Memory B cell (primary cell): ENCODE data around the gene ZNF516.

Experiments used
- ATAC-seq: fragments of 150-1000 bp; cut with Tn5 transposase; 2 replicates; pipeline ENCODE4 v1.10.0; 2021; ENCODE audit warnings: low read depth, mild to moderate bottlenecking, moderate library complexity
- DNase-seq, 2 donors: peaks; one replicate each; pipeline ENCODE4 v3.0.0; 2022; ENCODE audit warnings: low spot score in 2 of 2
- H3K27ac Mint-ChIP-seq: one replicate; pipeline ENCODE4 v1.8.0; 2022; ENCODE audit warnings: mild to moderate bottlenecking, moderate library complexity, mixed read lengths
- H3K27me3 Mint-ChIP-seq: one replicate; pipeline ENCODE4 v1.8.0; 2022; ENCODE audit warnings: mixed read lengths
- H3K36me3 Mint-ChIP-seq: one replicate; pipeline ENCODE4 v1.8.0; 2022; ENCODE audit warnings: mild to moderate bottlenecking, mixed read lengths
- H3K4me1 Mint-ChIP-seq: one replicate; pipeline ENCODE4 v1.8.0; 2022; ENCODE audit warnings: mixed read lengths
- H3K4me3 Mint-ChIP-seq: one replicate; pipeline ENCODE4 v1.8.0; 2022; ENCODE audit warnings: mild to moderate bottlenecking, moderate library complexity, mixed read lengths
- H3K9me3 Mint-ChIP-seq: one replicate; pipeline ENCODE4 v1.8.0; 2022; ENCODE audit warnings: mixed read lengths

ZNF516 gene

DNA sequence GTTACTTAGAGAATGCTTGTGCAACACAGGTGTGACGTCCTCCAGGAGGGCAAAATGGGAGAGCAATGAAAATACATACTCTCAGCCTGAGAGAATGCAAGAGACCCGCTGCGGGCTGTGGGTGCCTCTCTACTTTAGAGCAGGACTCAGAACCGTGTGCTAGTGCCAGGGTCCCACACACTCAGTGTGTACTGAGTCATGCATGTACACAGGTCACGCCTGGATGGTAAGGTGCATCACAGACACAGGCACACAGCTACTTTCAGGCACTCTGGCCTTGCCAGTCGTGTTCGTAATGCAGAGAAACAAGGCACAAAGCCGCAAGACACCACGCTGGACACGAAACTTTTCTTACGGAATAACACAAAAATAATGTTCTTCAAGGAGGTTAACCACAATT is 125.3 kb downstream of the ZNF516 start:
- Mint-ChIP-seq H3K4me3 (no peak overlapping the region), H3K36me3 (no peaks in the 10 kb centered on the region), H3K9me3 (no peaks in the 10 kb centered on the region), H3K27ac (no peak overlapping the region), H3K4me1 (peaks cover 10% of the 10 kb centered on the region), H3K27me3 (peaks cover 1% of the 10 kb centered on the region)
- DNase-seq (no peak), ATAC-seq (no peak)

- Mint-ChIP-seq H3K27me3 (peaks cover 1% of the 10 kb centered on the region), H3K9me3 (no peaks in the 10 kb centered on the region), H3K27ac (no peak overlapping the region), H3K4me3 (no peak overlapping the region), H3K4me1 (peaks cover 8% of the 10 kb centered on the region), H3K36me3 (no peaks in the 10 kb centered on the region)
- DNase-seq (no peak), ATAC-seq (no peak)
Observed at GRCh38 chr18:76368976-76369375, 126.1 kb downstream of the ZNF516 start.

- Mint-ChIP-seq H3K27ac (no peak overlapping the region), H3K27me3 (peaks cover 1% of the 10 kb centered on the region), H3K4me3 (no peak overlapping the region), H3K36me3 (no peaks in the 10 kb centered on the region), H3K4me1 (peaks cover 6% of the 10 kb centered on the region), H3K9me3 (no peaks in the 10 kb centered on the region)
- no peak for ATAC-seq
- DNase-seq: no peak
Observed at GRCh38 chr18:76368271-76368670, 126.8 kb downstream of the ZNF516 start.

DNA sequence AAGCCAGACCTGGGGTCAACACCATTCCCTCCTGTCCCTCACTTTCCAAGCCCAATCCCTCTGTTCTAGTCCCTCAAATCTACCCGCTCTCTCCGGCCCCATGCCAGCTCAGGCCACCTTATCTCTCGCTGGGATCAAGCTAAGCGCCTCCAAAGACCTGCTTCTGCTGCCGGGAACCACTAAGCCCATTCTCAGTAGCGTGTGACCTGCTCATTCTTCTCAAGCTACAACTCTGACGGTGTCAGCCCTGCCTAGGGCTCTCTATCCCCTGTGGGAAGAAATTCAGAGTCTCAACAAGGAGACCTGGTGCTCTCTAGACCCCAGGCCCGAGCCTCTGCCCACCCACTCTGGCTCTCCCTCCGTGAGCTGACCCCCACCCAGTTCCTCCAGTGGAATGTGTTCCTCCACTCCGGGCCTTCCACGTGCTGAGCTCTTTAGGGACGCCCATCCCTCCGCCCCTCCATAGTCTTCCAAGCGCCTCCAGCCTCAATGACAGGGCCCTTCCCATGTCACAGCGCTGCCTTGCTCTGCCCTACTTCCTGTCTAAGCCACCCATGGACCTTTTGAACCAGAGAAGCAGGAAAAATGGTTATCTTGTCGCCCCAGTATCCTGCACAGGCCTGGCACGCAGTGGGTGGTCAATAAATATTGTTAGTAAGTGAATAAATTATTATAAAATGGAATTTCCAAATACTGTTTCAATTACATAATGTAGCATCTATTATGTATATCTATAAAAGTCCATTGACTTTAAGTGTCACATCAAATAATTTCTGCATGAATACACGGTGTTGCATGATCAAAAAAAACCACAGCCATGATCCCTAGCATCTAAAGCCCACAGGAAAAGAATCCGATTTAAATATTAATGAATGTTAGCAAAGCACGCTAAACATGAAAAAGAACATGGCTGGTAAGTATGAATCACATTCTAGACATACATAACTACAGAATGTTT is 127.6 kb downstream of the ZNF516 start:
- ATAC-seq (no peak), DNase-seq (no peak)
- Mint-ChIP-seq H3K27me3 (peaks cover 1% of the 10 kb centered on the region), H3K9me3 (no peaks in the 10 kb centered on the region), H3K27ac (no peak overlapping the region), H3K36me3 (no peaks in the 10 kb centered on the region), H3K4me3 (no peak overlapping the region), H3K4me1 (peaks cover 6% of the 10 kb centered on the region)

DNA sequence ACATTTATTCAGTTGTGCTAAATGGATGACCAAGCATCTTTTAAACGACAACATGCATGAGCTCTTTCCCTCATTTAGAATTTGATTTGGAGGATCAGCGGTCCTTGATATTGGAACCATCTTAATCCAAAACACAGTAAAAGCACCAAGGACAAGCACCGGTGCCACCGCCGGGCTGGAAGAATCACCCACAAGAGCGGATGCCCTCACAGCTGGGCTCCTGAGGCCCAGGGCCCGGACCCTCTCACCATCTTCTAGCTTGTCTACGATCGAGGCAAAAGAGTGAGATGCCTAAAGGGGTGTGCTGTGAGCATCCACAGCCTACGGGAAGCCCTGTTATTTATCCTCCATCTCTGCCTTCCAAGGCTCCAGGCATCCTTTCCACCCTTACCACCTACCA is 129.5 kb downstream of the ZNF516 start:
- DNase-seq (no peak), ATAC-seq (no peak)
- Mint-ChIP-seq H3K4me1 (peaks cover 6% of the 10 kb centered on the region), H3K9me3 (no peaks in the 10 kb centered on the region), H3K4me3 (no peak overlapping the region), H3K27me3 (peaks cover 1% of the 10 kb centered on the region), H3K27ac (no peak overlapping the region), H3K36me3 (no peaks in the 10 kb centered on the region)

DNA sequence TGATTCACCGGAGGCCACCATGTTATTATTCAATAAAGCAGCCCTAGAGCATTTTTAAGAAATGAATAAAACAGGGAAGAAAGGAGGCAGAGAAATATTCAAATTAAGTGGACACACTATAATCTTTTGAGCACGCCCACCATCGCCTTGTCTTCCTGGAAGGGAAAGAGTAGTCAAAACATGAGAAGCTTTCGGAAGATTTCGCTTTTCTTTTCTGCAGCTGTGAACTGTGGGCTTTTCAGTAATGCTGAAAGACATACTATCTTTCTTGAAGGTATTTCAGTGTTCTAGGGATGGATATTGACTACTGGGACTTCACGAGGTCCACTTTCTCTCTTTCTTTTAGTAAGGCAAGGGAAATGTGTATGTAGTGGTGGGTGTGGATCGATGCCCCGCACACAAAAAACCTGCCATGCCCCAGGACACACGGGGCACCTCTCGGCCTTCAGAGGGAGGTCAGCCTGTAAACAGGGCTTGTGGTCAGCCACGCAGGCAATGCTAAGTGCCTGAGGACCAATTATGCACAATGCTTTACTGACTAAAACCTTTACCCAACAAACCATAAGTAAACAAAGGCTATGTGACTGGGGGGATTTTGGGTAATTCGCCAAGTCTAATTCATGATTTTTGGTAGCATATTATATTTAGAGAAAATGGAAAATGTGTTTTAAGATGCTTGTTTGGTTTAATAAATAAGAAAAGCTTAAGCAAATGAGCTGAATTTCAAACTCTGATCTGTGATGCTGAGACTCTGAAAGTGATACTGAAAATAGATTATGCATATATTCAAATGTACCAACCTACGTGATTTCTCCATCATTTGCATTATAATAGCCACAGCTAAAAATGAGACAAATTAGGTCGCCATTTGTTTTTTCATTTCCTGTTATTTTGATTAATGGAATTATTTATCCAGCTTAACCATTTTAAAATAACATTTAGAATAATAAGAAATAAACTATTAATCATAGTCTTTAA is 130.5 kb downstream of the ZNF516 start:
- H3K4me3 Mint-ChIP-seq: peak overlapping the region; percentile 17

DNA sequence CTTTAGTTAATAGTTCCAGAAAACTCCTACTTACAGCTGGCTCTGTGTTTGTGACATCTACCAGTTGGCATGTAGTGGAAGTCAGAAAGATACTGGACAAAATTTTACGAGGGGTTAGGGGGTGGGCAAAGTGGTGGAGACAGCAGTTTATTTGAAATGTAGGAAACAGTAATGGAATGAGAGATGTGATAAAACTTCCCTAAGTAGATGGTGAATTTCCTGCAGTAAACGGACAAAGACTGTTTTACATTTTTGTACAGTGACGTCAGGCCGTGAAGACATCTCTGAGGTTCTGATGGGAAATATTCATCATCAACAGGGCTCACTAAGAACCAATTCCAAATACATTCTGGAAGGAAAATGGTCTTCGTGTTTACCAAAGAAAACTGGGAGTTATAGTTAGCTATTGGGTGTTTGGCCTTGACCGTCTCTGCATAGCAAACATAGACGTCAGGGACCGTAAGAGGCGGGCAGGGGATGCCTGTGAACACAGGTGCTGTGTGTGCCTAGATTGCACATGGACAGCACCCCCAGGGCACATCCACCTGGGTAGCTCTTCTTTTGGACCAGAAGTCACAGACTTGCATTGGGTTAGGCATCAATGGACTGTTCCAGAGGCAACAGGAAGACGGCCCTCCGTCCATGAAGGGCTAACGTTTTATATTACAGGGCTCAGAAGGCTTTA is 131.5 kb downstream of the ZNF516 start:
- H3K4me3 Mint-ChIP-seq: no peak overlapping the region
- H3K27ac Mint-ChIP-seq: no peak overlapping the region
- no peaks in the 10 kb centered on the region for H3K9me3 Mint-ChIP-seq
- DNase-seq (no peak), ATAC-seq (no peak)
- H3K4me1 Mint-ChIP-seq: peaks cover 6% of the 10 kb centered on the region
- H3K27me3 Mint-ChIP-seq: peaks cover 1% of the 10 kb centered on the region
- peaks cover 2% of the 10 kb centered on the region for H3K36me3 Mint-ChIP-seq

More for the DNA sequence above, 130.5 kb downstream of the ZNF516 start:
- Mint-ChIP-seq H3K27ac (peak overlapping the region; percentile 45), H3K27me3 (peaks cover 1% of the 10 kb centered on the region), H3K9me3 (no peaks in the 10 kb centered on the region), H3K36me3 (no peaks in the 10 kb centered on the region), H3K4me1 (peaks cover 6% of the 10 kb centered on the region)
- ATAC-seq (peak; percentile 70), DNase-seq (no peak)

GRCh38 chr18:76362676-76363075 is 132.4 kb downstream of the ZNF516 start:
- Mint-ChIP-seq H3K4me1 (peaks cover 6% of the 10 kb centered on the region), H3K9me3 (no peaks in the 10 kb centered on the region), H3K4me3 (no peak overlapping the region), H3K27me3 (peaks cover 1% of the 10 kb centered on the region), H3K27ac (no peak overlapping the region), H3K36me3 (peaks cover 2% of the 10 kb centered on the region)
- DNase-seq (no peak), ATAC-seq (no peak)

GRCh38 chr18:76361219-76361618 is 133.8 kb downstream of the ZNF516 start:
- Mint-ChIP-seq H3K4me1 (peaks cover 4% of the 10 kb centered on the region), H3K27ac (no peak overlapping the region), H3K36me3 (peaks cover 5% of the 10 kb centered on the region)

DNA sequence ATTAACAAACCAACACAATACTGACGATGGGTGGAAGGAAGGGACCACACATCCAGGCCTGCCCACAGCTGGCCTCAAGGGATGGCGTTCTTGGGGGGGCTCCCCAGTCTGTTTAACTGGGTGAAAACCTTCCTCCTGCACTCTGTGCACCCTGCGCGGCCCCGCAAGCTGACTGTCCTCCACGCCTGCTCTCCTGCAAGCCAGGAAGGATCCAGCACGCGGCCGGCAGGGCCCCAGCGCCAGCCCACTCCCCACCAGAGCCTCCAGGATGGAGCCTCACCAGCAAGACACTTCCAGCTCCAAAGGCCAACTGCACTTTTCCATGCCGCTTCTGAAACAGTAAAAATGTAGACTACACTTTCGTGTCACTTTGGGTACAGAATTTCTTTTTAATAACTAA is 135.1 kb downstream of the ZNF516 start:
- H3K27me3 Mint-ChIP-seq: no peaks in the 10 kb centered on the region
- H3K36me3 Mint-ChIP-seq: peaks cover 5% of the 10 kb centered on the region
- peaks cover 4% of the 10 kb centered on the region for H3K4me1 Mint-ChIP-seq
- no peak overlapping the region for H3K4me3 Mint-ChIP-seq
- H3K9me3 Mint-ChIP-seq: no peaks in the 10 kb centered on the region
- H3K27ac Mint-ChIP-seq: no peak overlapping the region
- DNase-seq (no peak), ATAC-seq (no peak)

More at GRCh38 chr18:76361219-76361618, 133.8 kb downstream of the ZNF516 start:
- no peak overlapping the region for H3K4me3 Mint-ChIP-seq
- no peak for DNase-seq
- H3K9me3 Mint-ChIP-seq: no peaks in the 10 kb centered on the region
- ATAC-seq: no peak
- peaks cover 1% of the 10 kb centered on the region for H3K27me3 Mint-ChIP-seq

GRCh38 chr18:76358774-76359173 is 136.3 kb downstream of the ZNF516 start:
- peaks cover 5% of the 10 kb centered on the region for H3K36me3 Mint-ChIP-seq
- H3K27me3 Mint-ChIP-seq: no peaks in the 10 kb centered on the region
- no peaks in the 10 kb centered on the region for H3K4me1 Mint-ChIP-seq
- no peak for DNase-seq
- no peak for ATAC-seq
- H3K9me3 Mint-ChIP-seq: no peaks in the 10 kb centered on the region
- H3K27ac Mint-ChIP-seq: no peak overlapping the region
- H3K4me3 Mint-ChIP-seq: no peak overlapping the region

DNA sequence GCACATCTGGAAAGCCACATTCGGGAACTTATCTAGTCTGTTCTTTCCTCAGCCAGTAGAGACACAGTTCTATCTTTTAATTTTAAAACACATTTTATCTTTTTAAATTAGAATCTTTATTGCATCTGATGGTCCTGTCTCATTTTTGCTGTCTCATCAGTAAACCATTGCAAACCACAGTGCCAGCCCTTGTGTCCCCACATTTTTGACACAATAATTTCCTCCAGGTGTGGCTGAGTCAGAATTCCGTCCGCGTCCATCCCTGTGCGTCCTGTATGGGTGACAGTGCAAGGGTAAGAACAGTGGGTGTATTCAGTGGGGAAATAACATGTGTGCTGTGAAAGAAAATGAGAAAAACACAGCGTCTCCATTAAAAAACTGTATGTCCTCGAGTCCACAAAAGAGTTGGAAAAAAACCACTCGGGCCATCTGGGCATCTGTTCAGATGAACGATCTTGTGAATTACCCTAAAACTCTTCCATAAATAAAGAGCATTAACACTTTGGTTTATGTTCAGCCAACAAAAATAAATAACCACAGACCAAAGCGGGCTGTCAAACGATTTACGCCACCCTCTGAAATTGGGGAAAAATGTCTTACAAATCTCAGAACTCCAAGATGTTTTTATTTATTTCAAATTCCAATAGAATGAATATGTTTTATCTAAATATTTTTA is 137.3 kb downstream of the ZNF516 start:
- DNase-seq (no peak), ATAC-seq (no peak)
- peaks cover 2% of the 10 kb centered on the region for H3K9me3 Mint-ChIP-seq
- H3K4me1 Mint-ChIP-seq: no peaks in the 10 kb centered on the region
- no peak overlapping the region for H3K27ac Mint-ChIP-seq
- no peak overlapping the region for H3K4me3 Mint-ChIP-seq
- H3K27me3 Mint-ChIP-seq: peaks cover 2% of the 10 kb centered on the region
- peaks cover 5% of the 10 kb centered on the region for H3K36me3 Mint-ChIP-seq

GRCh38 chr18:76357174-76357573 is 137.9 kb downstream of the ZNF516 start:
- peaks cover 2% of the 10 kb centered on the region for H3K27me3 Mint-ChIP-seq
- peaks cover 2% of the 10 kb centered on the region for H3K9me3 Mint-ChIP-seq
- H3K4me3 Mint-ChIP-seq: no peak overlapping the region
- ATAC-seq: no peak
- H3K4me1 Mint-ChIP-seq: no peaks in the 10 kb centered on the region
- H3K36me3 Mint-ChIP-seq: peaks cover 5% of the 10 kb centered on the region
- no peak overlapping the region for H3K27ac Mint-ChIP-seq
- DNase-seq: no peak
